Central memory CD4-positive, alpha-beta T cell (primary cell): ENCODE measurements around the gene KLHL6.
"Not testable (repeated sequence)": the region's sequence is repeated elsewhere in the genome, so short reads cannot be mapped to it uniquely, and the experiment has no call there.

Experiments used
- DNase-seq: peaks from one replicate; pipeline ENCODE4 v3.0.0; 2022

Gene KLHL6

DNA sequence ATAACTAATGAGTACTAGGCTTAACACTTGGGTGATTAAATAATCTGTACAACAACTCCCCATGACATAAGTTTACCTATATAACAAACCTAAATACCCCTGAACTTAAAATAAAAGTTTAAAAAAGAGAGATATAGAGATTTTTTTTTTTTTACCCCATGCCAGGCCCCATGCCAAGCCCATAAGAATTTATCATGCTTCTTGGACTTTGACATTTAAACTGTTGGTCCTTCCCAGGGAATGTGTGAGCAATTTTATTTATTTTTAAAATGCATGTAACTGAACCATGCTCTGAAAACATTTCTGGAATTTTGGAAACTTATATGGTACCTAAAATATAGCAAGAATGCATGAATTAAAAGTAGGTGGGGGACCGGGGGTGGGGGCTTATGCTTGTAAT lies 26.3 kb downstream of the KLHL6 start:
- no peak for DNase-seq

DNA sequence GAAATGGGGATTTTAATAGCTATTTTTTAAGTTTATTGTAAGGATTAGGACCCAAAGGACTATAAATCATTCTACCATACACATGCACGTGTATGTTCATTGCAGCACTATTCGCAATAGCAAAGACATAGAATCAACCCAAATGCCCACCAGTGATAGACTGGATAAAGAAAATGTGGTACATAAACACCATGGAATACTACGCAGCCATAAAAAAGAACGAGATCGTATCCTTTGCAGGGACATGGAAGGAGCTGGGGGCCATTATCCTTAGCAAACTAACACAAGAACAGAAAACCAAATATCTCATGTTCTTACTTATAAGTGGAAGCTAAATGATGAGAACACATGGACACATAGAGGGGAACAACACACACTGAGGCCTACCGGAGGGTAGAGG lies 26.7 kb downstream of the KLHL6 start:
- DNase-seq: not testable (repeated sequence)

GRCh38 chr3:183527428-183528379 lies 27.8 kb downstream of the KLHL6 start:
- DNase-seq: no peak

DNA sequence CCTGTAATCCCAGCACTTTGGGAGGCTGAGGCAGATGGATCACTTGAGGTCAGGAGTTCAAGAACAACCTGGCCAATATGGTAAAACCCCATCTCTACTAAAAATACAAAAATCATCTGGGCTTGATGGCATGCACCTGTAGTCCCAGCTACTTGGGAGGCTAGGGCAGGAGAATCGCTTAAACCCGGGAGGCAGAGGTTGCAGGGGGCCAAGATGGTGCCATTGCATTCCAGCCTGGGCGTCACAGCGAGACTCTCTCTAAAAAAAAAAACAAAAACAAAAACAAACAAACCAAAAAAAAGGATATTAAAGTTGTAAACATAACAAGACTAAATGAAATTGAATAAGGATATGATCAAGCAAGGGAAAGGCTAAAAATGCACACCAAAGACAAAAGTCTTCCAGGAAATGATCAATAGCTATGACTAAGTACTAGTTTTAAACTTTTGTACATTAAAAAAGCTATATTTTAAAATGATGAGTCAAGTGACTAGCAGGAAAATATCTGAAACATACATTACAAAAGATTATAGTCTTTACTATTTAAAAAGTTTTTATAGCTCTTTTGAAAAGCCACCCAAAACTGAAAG lies 28.6 kb downstream of the KLHL6 start:
- no peak for DNase-seq

- no peak for DNase-seq
These were observed 31.0 kb downstream of the KLHL6 start for GRCh38 chr3:183524476-183524875.

DNA sequence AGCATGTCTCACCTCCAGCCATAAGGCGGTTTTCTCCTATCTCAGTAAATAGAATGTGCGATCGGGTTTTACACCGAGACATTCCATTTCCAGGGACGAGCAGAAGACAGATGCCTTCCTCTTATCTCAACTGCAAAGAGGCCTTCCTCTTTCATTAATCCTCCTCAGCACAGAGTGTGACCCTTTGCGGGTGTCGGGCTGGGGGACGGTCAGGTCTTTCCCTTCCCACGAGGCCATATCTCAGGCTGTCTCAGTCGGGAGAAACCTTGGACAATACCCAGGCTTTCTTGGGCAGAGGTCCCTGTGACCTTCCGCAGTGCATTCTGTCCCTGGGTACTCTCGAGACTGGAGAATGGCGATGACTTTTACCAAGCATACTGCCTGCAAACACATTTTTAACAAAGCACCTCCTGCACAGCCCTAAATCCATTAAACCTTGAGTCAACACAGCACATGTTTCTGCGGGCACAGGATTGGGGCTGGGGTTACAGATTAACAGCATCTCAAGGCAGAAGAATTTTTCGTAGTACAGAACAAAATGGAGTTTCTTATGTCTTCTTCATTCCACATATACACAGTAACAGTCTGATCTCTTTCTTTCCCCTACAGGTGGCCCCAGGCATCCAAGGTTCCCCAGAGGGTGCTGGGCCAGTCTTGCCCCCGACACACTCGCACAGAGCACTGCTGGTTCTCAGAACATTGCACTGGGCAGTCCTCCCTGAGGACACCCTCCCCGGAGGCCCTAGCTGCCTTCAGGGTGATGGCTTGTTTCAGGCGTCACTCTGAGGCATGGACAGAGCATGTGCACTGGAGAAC lies 34.6 kb downstream of the KLHL6 start:
- DNase-seq: not testable (repeated sequence)

DNA sequence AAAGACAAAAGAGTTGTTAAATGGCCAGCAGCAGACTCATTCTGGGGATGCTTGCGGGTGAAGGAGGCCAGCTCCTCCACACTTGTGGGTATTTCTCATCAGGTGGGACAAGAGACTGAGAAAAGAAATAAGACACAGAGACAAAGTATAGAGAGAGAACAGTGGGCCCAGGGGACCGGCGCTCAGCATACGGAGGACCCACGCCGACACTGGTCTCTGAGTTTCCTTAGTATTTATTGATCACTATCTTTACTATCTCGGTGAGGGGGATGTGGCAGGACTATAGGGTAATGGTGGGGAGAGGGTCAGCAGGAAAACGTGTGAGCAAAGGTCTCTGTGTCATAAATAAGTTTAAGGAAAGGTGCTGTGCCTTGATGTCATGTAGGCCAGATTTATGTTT lies 35.2 kb downstream of the KLHL6 start:
- not testable (repeated sequence) for DNase-seq

- no peak for DNase-seq
These were observed 35.6 kb downstream of the KLHL6 start for GRCh38 chr3:183519891-183520290.

- DNase-seq: no peak
These were observed 36.8 kb downstream of the KLHL6 start for GRCh38 chr3:183518491-183519251.

GRCh38 chr3:183517607-183518006 lies 37.9 kb downstream of the KLHL6 start:
- no peak for DNase-seq

DNA sequence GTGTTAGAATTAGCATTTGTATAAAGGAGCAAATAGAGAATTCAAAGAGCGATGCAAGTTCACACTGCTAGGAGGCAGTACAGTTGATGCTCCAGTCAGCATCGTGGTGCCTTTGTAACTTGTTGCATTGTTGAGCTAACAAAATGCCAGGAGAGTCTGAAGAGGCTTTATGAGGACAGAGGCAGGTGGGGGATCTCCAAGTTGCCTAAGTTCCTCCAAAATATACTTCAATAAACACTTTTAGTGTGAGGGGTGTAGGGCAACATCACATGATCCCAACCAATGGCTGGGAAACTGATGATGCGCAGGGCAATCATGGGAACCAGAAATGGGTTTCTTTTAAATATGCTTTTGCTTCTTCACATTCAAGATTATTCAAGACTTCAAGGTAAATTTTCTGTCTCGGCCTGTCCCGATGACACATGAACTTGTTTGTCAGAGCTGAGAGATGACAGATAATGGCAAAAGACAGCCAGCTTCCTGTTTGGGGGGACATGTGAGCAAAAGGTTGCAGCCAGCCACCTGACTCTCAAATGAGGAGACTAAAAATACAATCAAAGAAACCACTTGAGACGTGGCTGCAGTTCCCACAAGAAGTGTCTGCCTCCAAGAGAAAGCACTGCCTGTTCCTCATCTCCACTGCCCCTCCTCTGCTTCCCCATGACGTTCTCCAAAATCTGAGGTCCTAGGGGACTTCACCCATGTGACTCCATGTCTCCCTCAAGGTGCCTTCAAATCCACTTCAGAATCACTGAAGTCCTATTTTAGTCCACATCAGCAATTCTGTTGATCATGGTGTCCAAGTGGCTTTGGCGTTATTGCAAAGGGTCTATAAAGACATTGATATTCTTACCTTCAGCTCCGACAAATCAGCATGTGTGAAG lies 39.3 kb downstream of the KLHL6 start:
- peak; percentile 80 for DNase-seq

DNA sequence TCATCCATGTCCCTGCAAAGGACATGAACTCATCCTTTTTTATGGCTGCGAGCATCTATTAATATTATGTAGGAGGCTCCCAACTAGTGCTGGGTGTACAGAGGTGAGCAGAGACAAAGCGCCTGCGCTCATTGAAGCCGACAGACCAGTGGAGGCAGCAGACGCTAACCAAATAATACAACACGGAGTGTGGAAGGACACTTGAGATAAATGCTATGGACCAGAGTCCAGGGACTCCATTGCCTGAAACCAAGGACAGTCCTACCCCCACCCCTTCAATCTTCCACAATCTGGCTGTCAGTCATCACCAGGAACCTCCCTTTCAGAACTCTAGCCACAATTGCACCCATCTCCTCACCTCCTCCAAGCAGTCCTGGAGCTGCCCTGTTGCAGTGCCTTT lies 41.5 kb downstream of the KLHL6 start:
- no peak for DNase-seq

- DNase-seq: peak; percentile 76
These were observed 42.3 kb downstream of the KLHL6 start for GRCh38 chr3:183513046-183513706.

- DNase-seq: not testable (repeated sequence)
These were observed 44.0 kb downstream of the KLHL6 start for GRCh38 chr3:183511286-183512131.

GRCh38 chr3:183508821-183509220 lies 46.7 kb downstream of the KLHL6 start:
- DNase-seq: no peak

DNA sequence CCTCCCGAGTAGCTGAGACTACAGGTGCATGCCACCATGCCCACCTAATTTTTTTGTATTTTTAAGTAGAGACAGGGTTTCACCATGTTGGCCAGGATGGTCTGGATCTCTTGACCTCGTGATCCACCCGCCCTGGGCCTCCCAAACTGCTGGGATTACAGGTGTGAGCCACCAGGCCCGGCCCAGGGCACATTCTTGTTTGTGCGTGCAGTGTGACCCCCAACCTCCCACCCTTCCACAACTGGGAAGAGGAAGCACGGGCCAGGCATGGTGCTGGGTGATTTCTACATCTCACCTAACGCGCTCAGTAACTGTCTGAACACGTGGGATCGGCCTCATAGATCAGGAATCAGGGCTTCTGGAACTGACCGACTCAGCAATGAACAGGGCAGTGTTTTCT lies 48.0 kb downstream of the KLHL6 start:
- DNase-seq: no peak

DNA sequence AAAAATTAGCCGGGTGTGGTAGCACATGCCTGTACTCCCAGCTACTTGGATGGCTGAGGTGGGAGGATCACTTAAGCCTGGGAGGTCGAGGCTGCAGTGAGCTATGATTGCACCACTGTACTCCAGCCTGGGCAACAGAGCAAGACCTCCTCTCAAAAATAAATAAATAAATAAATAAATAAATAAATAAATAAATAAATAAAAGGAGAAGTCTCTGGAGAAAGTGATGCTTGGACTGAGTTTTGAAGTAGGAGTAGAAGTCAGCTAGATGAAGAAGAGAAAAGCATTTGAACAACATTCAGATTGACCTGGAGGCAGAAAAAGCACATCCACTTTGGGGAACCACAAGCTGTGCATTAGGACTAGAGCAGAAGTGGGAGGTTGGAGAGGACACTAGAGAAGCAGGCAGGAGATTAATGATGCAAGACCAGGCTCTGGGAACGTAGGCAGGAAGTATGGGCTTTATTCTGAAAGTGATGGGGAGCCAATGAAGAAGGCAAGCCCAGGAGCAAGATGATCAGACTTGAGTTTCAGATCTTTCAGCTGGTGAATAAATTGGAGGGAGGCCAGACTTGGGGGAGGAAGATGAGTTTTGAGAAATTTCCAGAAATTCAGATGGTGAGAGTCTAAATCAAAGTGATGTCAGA lies 48.7 kb downstream of the KLHL6 start:
- DNase-seq: no peak

GRCh38 chr3:183504597-183504996 lies 50.9 kb downstream of the KLHL6 start:
- DNase-seq: no peak

DNA sequence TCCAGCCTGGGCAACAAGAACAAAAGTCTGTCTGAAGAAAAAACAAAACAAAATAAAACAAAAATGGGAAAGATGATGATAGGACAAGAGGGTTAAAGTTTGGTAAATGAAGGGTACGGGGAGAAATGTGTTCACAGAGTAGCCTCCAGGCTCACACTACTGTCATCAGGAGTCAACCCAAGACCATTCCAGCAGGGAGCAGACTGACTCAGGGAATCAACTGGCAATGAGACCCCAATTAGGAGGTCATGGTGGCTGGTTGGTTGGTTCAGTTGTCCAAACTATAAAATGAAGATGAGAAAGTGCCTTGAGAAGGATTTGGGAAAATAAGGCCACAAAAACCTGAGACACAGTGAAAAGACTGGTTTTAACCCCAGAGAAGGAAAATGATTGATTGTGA lies 51.8 kb downstream of the KLHL6 start:
- no peak for DNase-seq
